ENCODE measurements around the gene LGALS7B.
"Not testable (repeated sequence)": the region's sequence is repeated elsewhere in the genome, so short reads cannot be mapped to it uniquely, and the experiment has no call there.

LGALS7B gene

GRCh38 chr19:38825936-38826335 is 36.9 kb downstream of the LGALS7B start:
- DNase-seq, result not testable (repeated sequence)

- no peak for DNase-seq
Observed at GRCh38 chr19:38826856-38827551, 38.0 kb downstream of the LGALS7B start.

- not testable (repeated sequence) for DNase-seq
Observed at GRCh38 chr19:38829203-38829602, 40.2 kb downstream of the LGALS7B start.

- no peak for DNase-seq
Observed at GRCh38 chr19:38830039-38830733, 41.2 kb downstream of the LGALS7B start.

GRCh38 chr19:38831142-38831605 is 42.2 kb downstream of the LGALS7B start:
- DNase-seq, result no peak

- DNase-seq, result no peak
Observed at GRCh38 chr19:38833092-38833425, 44.1 kb downstream of the LGALS7B start.

- DNase-seq, result no peak
Observed at GRCh38 chr19:38834104-38834490, 45.1 kb downstream of the LGALS7B start.

GRCh38 chr19:38834590-38834989 is 45.6 kb downstream of the LGALS7B start:
- no peak for DNase-seq

- DNase-seq, result no peak
Observed at GRCh38 chr19:38836159-38836982, 47.4 kb downstream of the LGALS7B start.

GRCh38 chr19:38836983-38837626 is 48.1 kb downstream of the LGALS7B start:
- DNase-seq, result no peak

GRCh38 chr19:38837656-38838121 is 48.7 kb downstream of the LGALS7B start:
- DNase-seq, result no peak

GRCh38 chr19:38838208-38838985 is 49.4 kb downstream of the LGALS7B start:
- DNase-seq, result no peak

GRCh38 chr19:38838986-38839761 is 50.2 kb downstream of the LGALS7B start:
- no peak for DNase-seq

GRCh38 chr19:38839816-38840582 is 51.0 kb downstream of the LGALS7B start:
- DNase-seq, result no peak

- DNase-seq, result no peak
Observed at GRCh38 chr19:38840583-38840968, 51.6 kb downstream of the LGALS7B start.

Measured in effector CD8-positive, alpha-beta T cell (primary cell).